Hippocampal formation (tissue), 2 donors: ENCODE results near the gene BST1.

Experiments
- DNase-seq, 2 donors: peaks; one replicate each; lab custom pipeline; 2025; lab: John Stamatoyannopoulos, UW

The BST1 gene

GRCh38 chr4:15779809-15780208 lies 76.9 kb downstream of the BST1 start:
- no peak for DNase-seq

GRCh38 chr4:15781427-15782095 lies 78.7 kb downstream of the BST1 start:
- DNase-seq = no peak
